Activated CD4-positive, alpha-beta T cell treated with anti-CD3 and anti-CD28 coated beads for 36 hours (primary cell): Measurements from ENCODE around the gene CDKN2AIP. TPM values are rescaled to one million over a fixed set of nuclear protein-coding genes. Genes with fewer than 3 reads are reported as not detected.
"Not testable (repeated sequence)": the region's sequence is repeated elsewhere in the genome, so short reads cannot be mapped to it uniquely, and the experiment has no call there.

Experiments used
- ATAC-seq: fragments of 200-7000 bp; cut with Tn5 transposase; one replicate; pipeline ENCODE4 v1.10.0; 2021; ENCODE audit warnings: mild to moderate bottlenecking, moderate library complexity
- CTCF ChIA-PET: fragments of 350-600 bp; sonication (Branson Sonifier 250); formaldehyde crosslinking; loops from one replicate; lab custom pipeline; 2021; ENCODE audit warnings: antibody characterized with exemption; lab: Charles Lee
- POLR2A ChIA-PET: fragments of 350-600 bp; sonication (Branson Sonifier 250); formaldehyde crosslinking; loops from one replicate; lab custom pipeline; 2021; ENCODE audit warnings: antibody characterized with exemption, inconsistent platforms; lab: Charles Lee
- DNase-seq: peaks from one replicate; pipeline ENCODE4 v3.0.0-alpha.2; 2020
- H3K27ac Mint-ChIP-seq: one replicate; pipeline ENCODE4 v1.8.0; 2021; ENCODE audit warnings: mixed read lengths
- H3K27me3 Mint-ChIP-seq: one replicate; pipeline ENCODE4 v1.8.0; 2021; ENCODE audit warnings: mixed read lengths
- H3K36me3 Mint-ChIP-seq: one replicate; pipeline ENCODE4 v1.8.0; 2021; ENCODE audit warnings: low read depth, mixed read lengths
- H3K4me1 Mint-ChIP-seq: one replicate; pipeline ENCODE4 v1.8.0; 2021; ENCODE audit warnings: mixed read lengths
- H3K4me3 Mint-ChIP-seq: one replicate; pipeline ENCODE4 v1.8.0; 2021; ENCODE audit warnings: mild to moderate bottlenecking, moderate library complexity, mixed read lengths
- H3K9me3 Mint-ChIP-seq: one replicate; pipeline ENCODE4 v1.8.0; 2021; ENCODE audit warnings: low read depth, mixed read lengths
- intact Hi-C, 2 experiments: fragments of 100-400 bp; cut with DNase I in 1 of 2; cut with micrococcal nuclease in 1 of 2; formaldehyde crosslinking; loops; one replicate each; pipeline versions ENCODE4 v1.14.2 to v1.15.1; 2022 to 2024; cut with DNase I, micrococcal nuclease
- total RNA-seq, 2 experiments: library from RNA; stranded (reverse); gene quantifications; one replicate each; pipeline ENCODE4 v1.2.3, GENCODE V29; 2021

The CDKN2AIP gene
- total RNA-seq, 2 experiments from 2014 or later = 19.4 to 22.8 TPM

GRCh38 chr4:183433183-183433582 is 11.3 kb upstream of the CDKN2AIP start:
- CTCF ChIA-PET, POLR2A ChIA-PET, H3K27ac Mint-ChIP-seq: not testable (repeated sequence)

GRCh38 chr4:183434264-183434663 is 10.2 kb upstream of the CDKN2AIP start:
- intact Hi-C loops = no loop called here
- no peak for DNase-seq
- Mint-ChIP-seq H3K27me3 (no peaks in the 10 kb centered on the region), H3K27ac (no peak overlapping the region), H3K9me3 (no peaks in the 10 kb centered on the region), H3K4me1 (peaks cover 35% of the 10 kb centered on the region), H3K4me3 (no peak overlapping the region), H3K36me3 (no peaks in the 10 kb centered on the region)
- POLR2A ChIA-PET = interaction anchor here (0.5 to 1.1 kb wide), 2 partner anchors 9 kb away, joined by 4 read pairs; no protein-coding TSS in a partner anchor
- ATAC-seq = peak; percentile 17
- CTCF ChIA-PET = interaction anchor here (0.6 to 0.9 kb wide), 3 partner anchors 9 to 38 kb away, joined by 3 read pairs; no protein-coding TSS in a partner anchor

More at GRCh38 chr4:183433183-183433582, 11.3 kb upstream of the CDKN2AIP start:
- H3K27me3 Mint-ChIP-seq, DNase-seq, H3K9me3 Mint-ChIP-seq, H3K4me3 Mint-ChIP-seq, ATAC-seq, intact Hi-C loops, H3K36me3 Mint-ChIP-seq: not testable (repeated sequence)
- peaks cover 31% of the 10 kb centered on the region for H3K4me1 Mint-ChIP-seq

GRCh38 chr4:183434666-183435190 is 9.7 kb upstream of the CDKN2AIP start:
- H3K4me1 Mint-ChIP-seq = peaks cover 33% of the 10 kb centered on the region
- H3K36me3 Mint-ChIP-seq = no peaks in the 10 kb centered on the region
- no peaks in the 10 kb centered on the region for H3K27me3 Mint-ChIP-seq
- DNase-seq = no peak
- H3K4me3 Mint-ChIP-seq = no peak overlapping the region
- intact Hi-C loops = no loop called here
- ATAC-seq = peak; percentile 21
- no peak overlapping the region for H3K27ac Mint-ChIP-seq
- H3K9me3 Mint-ChIP-seq = no peaks in the 10 kb centered on the region
- ChIA-PET CTCF (interaction anchor here (0.6 to 0.9 kb wide), 3 partner anchors 9 to 39 kb away, joined by 3 read pairs; no protein-coding TSS in a partner anchor), POLR2A (interaction anchor here (1.1 kb wide), 1 partner anchor 9 kb away, joined by 4 read pairs; no protein-coding TSS in a partner anchor)

- DNase-seq (no peak), ATAC-seq (no peak)
- ChIA-PET CTCF (no interaction called here), POLR2A (no interaction called here)
- Mint-ChIP-seq H3K4me1 (peaks cover 26% of the 10 kb centered on the region), H3K9me3 (no peaks in the 10 kb centered on the region), H3K27ac (no peak overlapping the region), H3K27me3 (no peaks in the 10 kb centered on the region), H3K36me3 (no peaks in the 10 kb centered on the region), H3K4me3 (no peak overlapping the region)
- intact Hi-C loops = no loop called here
Measured at GRCh38 chr4:183435803-183436202, 8.6 kb upstream of the CDKN2AIP start.

GRCh38 chr4:183436417-183436816 is 8.0 kb upstream of the CDKN2AIP start:
- POLR2A ChIA-PET = no interaction called here
- DNase-seq (no peak), ATAC-seq (no peak)
- H3K27me3 Mint-ChIP-seq = no peaks in the 10 kb centered on the region
- H3K4me3 Mint-ChIP-seq = no peak overlapping the region
- peaks cover 20% of the 10 kb centered on the region for H3K4me1 Mint-ChIP-seq
- CTCF ChIA-PET = no interaction called here
- intact Hi-C loops = no loop called here
- H3K9me3 Mint-ChIP-seq = no peaks in the 10 kb centered on the region
- H3K36me3 Mint-ChIP-seq = no peaks in the 10 kb centered on the region
- H3K27ac Mint-ChIP-seq = no peak overlapping the region

GRCh38 chr4:183437452-183437851 is 7.0 kb upstream of the CDKN2AIP start:
- Mint-ChIP-seq H3K4me1 (peaks cover 17% of the 10 kb centered on the region), H3K9me3 (no peaks in the 10 kb centered on the region), H3K4me3 (no peak overlapping the region), H3K27ac (no peak overlapping the region), H3K36me3 (no peaks in the 10 kb centered on the region), H3K27me3 (no peaks in the 10 kb centered on the region)
- POLR2A ChIA-PET = interaction anchor here (0.7 kb wide), 1 partner anchor 15 kb away, joined by 3 read pairs; no protein-coding TSS in a partner anchor
- ATAC-seq (no peak), DNase-seq (no peak)
- intact Hi-C loops = no loop called here
- CTCF ChIA-PET = interaction anchor here (0.9 to 1.1 kb wide), 2 partner anchors 20 to 125 kb away, joined by 3 read pairs; no protein-coding TSS in a partner anchor

GRCh38 chr4:183438458-183439113 is 5.8 kb upstream of the CDKN2AIP start:
- Mint-ChIP-seq H3K27ac (no peak overlapping the region), H3K9me3 (no peaks in the 10 kb centered on the region), H3K27me3 (no peaks in the 10 kb centered on the region), H3K4me1 (peaks cover 23% of the 10 kb centered on the region), H3K36me3 (no peaks in the 10 kb centered on the region), H3K4me3 (no peak overlapping the region)
- ChIA-PET POLR2A (interaction anchor here (0.7 kb wide), 1 partner anchor 13 kb away, joined by 3 read pairs; no protein-coding TSS in a partner anchor), CTCF (interaction anchor here (0.9 to 1.1 kb wide), 2 partner anchors 21 to 124 kb away, joined by 3 read pairs; no protein-coding TSS in a partner anchor)
- ATAC-seq (peak; percentile 63), DNase-seq (no peak)
- intact Hi-C loops = no loop called here

GRCh38 chr4:183441276-183441675 is 3.2 kb upstream of the CDKN2AIP start:
- peaks cover 23% of the 10 kb centered on the region for H3K4me1 Mint-ChIP-seq
- no peak overlapping the region for H3K4me3 Mint-ChIP-seq
- DNase-seq = no peak
- ChIA-PET POLR2A (no interaction called here), CTCF (interaction anchor here (1.3 to 1.7 kb wide), 2 partner anchors 11 to 34 kb away, joined by 4 read pairs; no protein-coding TSS in a partner anchor)
- intact Hi-C loops = loop anchor here (5.0 to 10.0 kb wide), 3 partner anchors 524 to 1954 kb away; partner anchors contain the start of genes ANKRD37 (in 1 of the 2), CENPU (in 1 of the 2), DCTD (in 1 of the 2) and LRP2BP (in 1 of the 2)
- ATAC-seq = no peak
- no peak overlapping the region for H3K27ac Mint-ChIP-seq
- no peaks in the 10 kb centered on the region for H3K9me3 Mint-ChIP-seq
- no peaks in the 10 kb centered on the region for H3K27me3 Mint-ChIP-seq
- H3K36me3 Mint-ChIP-seq = peaks cover 11% of the 10 kb centered on the region

- Mint-ChIP-seq H3K27ac (peak overlapping the region; percentile 91), H3K9me3 (no peaks in the 10 kb centered on the region), H3K4me3 (peak overlapping the region; percentile 97), H3K36me3 (peaks cover 32% of the 10 kb centered on the region), H3K4me1 (peaks cover 40% of the 10 kb centered on the region), H3K27me3 (no peaks in the 10 kb centered on the region)
- intact Hi-C loops = loop anchor here (1.0 to 10.0 kb wide), 11 partner anchors 36 to 1951 kb away; partner anchors contain the start of genes DCTD (in 2 of the 2), RWDD4 (in 2 of the 2), TRAPPC11 (in 2 of the 2) and ANKRD37 (in 1 of the 2)
- peak; percentile 9 for ATAC-seq
- ChIA-PET CTCF (interaction anchor here (0.6 to 1.8 kb wide), 8 partner anchors 9 to 1291 kb away, joined by 3 to 8 read pairs (median 3); partner anchors contain the start of gene CENPU), POLR2A (interaction anchor here (0.8 to 2.1 kb wide), 3 partner anchors 9 to 62 kb away, joined by 3 to 6 read pairs (median 4); no protein-coding TSS in a partner anchor)
- DNase-seq = peak; percentile 59
Measured at GRCh38 chr4:183443655-183444213, 702 bp upstream of the CDKN2AIP start.

GRCh38 chr4:183445097-183445428 is 627 bp downstream of the CDKN2AIP start:
- intact Hi-C loops = loop anchor here (2.0 to 10.0 kb wide), 5 partner anchors 38 to 1950 kb away; partner anchors contain the start of genes ANKRD37 (in 1 of the 2), CENPU (in 1 of the 2), DCTD (in 1 of the 2) and LRP2BP (in 1 of the 2)
- ChIA-PET CTCF (interaction anchor here (1.8 kb wide), 1 partner anchor 14 kb away, joined by 5 read pairs; no protein-coding TSS in a partner anchor), POLR2A (interaction anchor here (0.7 to 1.3 kb wide), 2 partner anchors 59 to 371 kb away, joined by 3 to 5 read pairs; no protein-coding TSS in a partner anchor)
- H3K27me3 Mint-ChIP-seq = no peaks in the 10 kb centered on the region
- H3K27ac Mint-ChIP-seq = peak overlapping the region; percentile 97
- peak overlapping the region; percentile 97 for H3K4me3 Mint-ChIP-seq
- no peaks in the 10 kb centered on the region for H3K9me3 Mint-ChIP-seq
- peaks cover 45% of the 10 kb centered on the region for H3K4me1 Mint-ChIP-seq
- ATAC-seq (peak; percentile 20), DNase-seq (no peak)
- H3K36me3 Mint-ChIP-seq = peaks cover 41% of the 10 kb centered on the region
